GM18873 (cell line): ENCODE results near the gene OLFML2B.

Experiments
- ATAC-seq: cut with Tn5 transposase; IDR thresholded peaks from one replicate; pipeline ENCODE4 v1.9.1; 2021; ENCODE audit warnings: mild to moderate bottlenecking, moderate library complexity, moderate number of reproducible peaks; ENCODE audit not compliant: unreplicated experiment, low FRiP score

OLFML2B gene

GRCh38 chr1:162009501-162010174 is 14.0 kb downstream of the OLFML2B start:
- no peak for ATAC-seq

- no peak for ATAC-seq
Observed at GRCh38 chr1:162008799-162009198, 14.9 kb downstream of the OLFML2B start.

GRCh38 chr1:162007466-162007865 is 16.2 kb downstream of the OLFML2B start:
- ATAC-seq: no peak

DNA sequence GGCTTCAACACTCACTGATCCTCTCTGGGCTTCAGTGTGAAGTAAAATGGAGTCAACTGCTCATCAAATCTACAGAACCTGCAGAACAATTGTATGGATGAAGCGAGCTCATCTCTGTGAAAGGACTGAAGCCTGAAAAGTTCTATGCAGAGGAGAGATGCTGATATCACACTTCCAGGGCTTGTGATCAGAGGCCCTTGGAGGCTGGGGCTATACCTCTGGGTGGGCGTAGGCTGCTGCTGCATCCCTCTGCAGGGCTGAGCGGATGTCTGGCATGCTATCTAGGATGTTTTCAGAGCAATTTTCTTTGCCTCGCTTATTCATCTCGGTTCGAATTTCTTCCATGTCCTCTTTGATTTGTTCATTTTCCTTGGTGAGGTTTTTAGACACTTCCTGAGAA is 17.6 kb downstream of the OLFML2B start:
- ATAC-seq: no peak

DNA sequence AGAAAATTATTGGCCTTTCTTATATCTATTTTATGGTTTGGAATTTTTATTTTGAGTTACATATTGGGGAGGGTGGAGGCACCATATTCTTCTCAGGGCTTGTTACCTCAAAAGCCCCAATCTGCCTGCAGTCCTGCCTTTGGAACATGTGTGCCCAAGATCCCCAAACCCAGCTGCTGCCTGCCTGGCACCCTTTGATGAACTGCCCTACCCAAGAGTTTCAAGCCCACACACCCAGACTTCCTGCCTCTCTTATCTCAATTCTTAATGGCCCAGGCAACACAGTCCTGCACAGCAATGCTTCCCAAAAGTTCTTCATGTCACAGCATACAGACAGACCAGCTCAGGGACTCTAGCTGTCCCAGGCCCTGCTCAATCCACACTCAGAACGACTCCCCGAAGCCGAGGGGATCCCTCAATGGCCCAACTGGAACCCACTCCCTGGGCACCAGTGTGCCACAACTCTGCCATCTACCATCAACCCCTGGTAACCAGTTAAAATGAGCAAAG is 19.2 kb downstream of the OLFML2B start:
- ATAC-seq: no peak

DNA sequence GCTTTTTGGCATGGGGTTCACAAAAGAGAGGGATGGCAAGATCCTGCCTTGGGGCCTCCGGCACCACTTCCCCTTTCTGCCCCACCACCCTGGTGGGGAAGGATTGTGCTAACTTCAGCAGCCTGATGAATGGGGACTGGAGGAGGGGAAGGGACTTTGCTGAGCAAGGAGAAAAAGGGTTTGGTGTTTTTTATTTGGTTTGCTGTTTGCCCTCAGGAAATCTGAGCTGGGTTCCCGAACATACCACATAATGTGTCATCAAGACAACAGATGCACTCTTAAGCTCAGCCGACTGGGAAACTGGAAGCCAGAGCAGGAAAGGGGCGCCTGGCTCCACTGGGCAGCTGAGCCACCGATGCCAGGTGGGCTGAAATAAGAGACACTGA is 19.8 kb downstream of the OLFML2B start:
- ATAC-seq: no peak

- ATAC-seq: no peak
Observed at GRCh38 chr1:162003061-162003829, 20.4 kb downstream of the OLFML2B start.

- ATAC-seq: no peak
Observed at GRCh38 chr1:162000053-162000420, 23.6 kb downstream of the OLFML2B start.

- no peak for ATAC-seq
Observed at GRCh38 chr1:161999301-162000052, 24.2 kb downstream of the OLFML2B start.

GRCh38 chr1:161998811-161999210 is 24.9 kb downstream of the OLFML2B start:
- no peak for ATAC-seq

DNA sequence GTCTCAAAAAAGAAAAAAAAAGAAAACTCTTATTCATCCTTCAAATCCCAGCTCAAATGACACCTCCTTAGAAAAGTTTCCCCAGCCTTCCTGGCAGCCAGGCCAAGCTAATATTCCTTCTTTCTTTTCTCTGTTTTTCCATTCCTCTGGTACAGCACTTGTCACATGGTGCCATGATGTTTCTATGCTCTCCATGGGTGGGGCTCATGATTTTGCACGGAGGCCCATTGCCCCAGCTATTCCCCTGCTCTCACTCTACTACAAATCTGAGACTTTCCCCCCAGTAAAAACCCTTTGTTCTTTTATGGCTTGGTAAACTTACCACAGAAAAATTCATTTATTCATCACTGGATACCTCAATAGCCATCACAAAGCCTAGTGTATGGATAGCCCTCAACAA is 26.5 kb downstream of the OLFML2B start:
- no peak for ATAC-seq

DNA sequence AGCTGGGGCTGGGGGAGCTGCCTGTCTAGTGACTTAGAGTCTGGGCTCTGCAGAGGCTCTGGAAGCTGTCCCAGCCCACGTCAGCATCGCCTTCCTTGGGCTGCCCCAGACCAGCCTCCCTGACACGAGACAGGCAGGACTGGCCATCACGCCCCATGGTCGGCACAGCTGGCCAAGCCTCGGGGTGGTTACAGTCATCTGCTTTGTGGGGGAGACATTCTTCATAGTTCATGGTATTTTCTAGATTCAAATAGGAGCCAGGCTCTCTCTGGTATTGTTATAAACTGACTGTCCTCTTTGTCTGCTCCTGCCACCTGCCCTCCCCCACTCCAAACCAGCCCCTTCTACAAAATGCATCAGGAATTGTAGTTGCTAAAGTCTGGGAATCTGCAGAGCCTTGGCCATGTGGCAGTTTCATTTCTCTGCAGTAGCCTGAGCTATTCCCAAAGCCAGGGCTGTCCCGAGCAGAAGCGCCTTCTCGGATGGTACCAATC is 29.4 kb downstream of the OLFML2B start:
- no peak for ATAC-seq

- ATAC-seq: no peak
Observed at GRCh38 chr1:161993576-161993975, 30.1 kb downstream of the OLFML2B start.

GRCh38 chr1:161989786-161990185 is 33.9 kb downstream of the OLFML2B start:
- ATAC-seq: no peak

- ATAC-seq: no peak
Observed at GRCh38 chr1:161989108-161989507, 34.6 kb downstream of the OLFML2B start.

GRCh38 chr1:161988413-161988812 is 35.3 kb downstream of the OLFML2B start:
- no peak for ATAC-seq

DNA sequence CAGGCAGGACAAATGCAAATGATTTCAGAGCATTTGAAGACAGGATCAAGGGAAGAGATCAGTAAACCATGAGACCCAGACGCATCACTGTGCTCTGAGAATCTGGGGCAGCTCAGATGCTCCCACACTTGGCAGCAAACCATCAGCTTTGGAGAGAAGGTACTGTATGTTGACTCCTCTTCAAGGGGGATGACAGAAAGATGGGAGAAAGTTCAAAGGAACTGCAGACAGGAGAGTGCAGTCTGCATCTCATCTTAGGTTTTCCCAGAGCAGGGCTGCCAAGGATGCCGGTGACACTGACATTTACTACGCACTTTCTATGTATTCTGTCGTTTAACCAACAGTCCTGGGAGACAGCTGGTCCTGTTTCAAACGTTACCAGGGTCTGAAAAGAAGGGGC is 35.8 kb downstream of the OLFML2B start:
- no peak for ATAC-seq

GRCh38 chr1:161987303-161987702 is 36.4 kb downstream of the OLFML2B start:
- no peak for ATAC-seq

DNA sequence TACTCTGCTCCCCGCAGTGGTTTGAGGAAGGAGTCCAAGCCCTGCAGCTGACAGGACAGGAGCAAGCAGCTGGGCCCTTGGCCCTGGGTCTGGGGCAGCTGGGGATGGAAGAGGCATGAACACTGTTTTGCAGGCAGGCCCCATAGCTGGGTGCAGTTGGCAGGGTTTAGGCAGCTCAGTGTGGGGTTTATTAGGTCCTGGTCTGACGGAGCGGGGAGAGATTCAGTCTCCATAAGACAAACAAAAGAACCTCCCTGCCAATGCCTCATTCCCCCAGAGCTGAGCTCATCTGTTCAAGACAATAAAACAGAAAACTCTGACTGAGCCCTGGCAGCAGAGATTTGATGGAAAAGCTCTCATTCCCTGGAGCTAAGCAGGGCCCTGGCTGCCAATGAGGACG is 37.3 kb downstream of the OLFML2B start:
- no peak for ATAC-seq

GRCh38 chr1:161985301-161985822 is 38.3 kb downstream of the OLFML2B start:
- no peak for ATAC-seq

DNA sequence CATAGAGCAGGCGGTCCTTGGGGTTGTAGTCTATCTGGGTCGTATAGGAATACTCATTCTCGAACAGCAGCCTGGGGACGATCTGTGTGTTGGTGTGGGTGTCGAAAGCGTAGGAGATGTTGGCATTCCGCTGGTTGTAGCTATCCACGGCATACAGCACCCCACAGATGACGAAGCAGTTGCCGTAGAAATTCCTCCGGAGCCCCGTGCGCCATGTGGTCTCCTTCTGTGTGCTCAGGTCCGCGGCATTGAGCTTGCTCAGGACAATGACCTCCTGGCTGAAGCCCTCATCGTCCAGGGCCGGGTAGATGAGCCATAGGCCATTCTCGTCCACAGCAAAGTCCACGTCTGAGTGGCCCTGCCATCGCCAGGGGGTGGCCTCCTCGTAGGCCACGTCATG is 39.9 kb downstream of the OLFML2B start:
- no peak for ATAC-seq
